ENCODE results near the gene IFFO2. TPM values are rescaled to one million over a fixed set of nuclear protein-coding genes. Genes with fewer than 3 reads are reported as not detected.

IFFO2 gene
- total RNA-seq, 2 donors from 2014 or later: 2.3 to 14.0 TPM

GRCh38 chr1:18962855-18963737 is 6.6 kb upstream of the IFFO2 start:
- Histone ChIP-seq H3K36me3 (no peaks in the 10 kb centered on the region), H3K27ac (no peak overlapping the region), H3K4me3 (no peak overlapping the region), H3K4me1 (no peaks in the 10 kb centered on the region), H3K9me3 (no peaks in the 10 kb centered on the region), H3K27me3 (no peaks in the 10 kb centered on the region)
- no peak for TF ChIP-seq CTCF (IDR thresholded peaks at IDR 0.05)
- no peak for DNase-seq (ENCODE audit: low spot score)

DNA sequence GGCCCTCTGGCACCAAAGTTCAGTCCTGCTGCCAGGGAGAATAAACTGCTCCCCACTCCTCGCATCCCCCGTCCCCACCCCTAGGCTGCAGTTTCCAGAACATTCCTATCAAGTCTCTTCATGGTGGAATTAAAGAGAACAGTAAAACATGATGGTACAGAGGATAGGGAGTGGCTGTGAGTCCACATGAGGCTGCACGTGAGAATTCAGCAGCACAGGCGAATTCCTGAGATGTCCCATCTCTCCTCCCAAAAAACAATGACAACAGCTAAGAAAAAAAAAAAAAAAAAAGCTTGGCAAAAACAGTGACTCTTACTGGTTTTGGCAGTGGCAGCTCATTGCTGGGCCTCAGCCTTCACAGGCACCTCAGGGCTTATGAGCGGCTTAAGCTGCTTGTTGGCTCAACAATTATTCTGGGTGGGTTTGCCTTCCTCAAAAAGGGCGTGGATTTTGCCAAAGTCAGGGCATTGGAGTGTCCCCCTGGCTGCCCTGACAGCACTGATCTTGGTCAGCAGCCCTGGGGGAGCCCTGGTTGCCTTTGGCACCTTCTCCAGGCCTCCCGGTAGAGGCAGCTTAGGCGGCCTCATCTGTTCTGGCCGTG is 5.7 kb upstream of the IFFO2 start:
- no peak for TF ChIP-seq CTCF (IDR thresholded peaks at IDR 0.05)
- Histone ChIP-seq H3K9me3 (no peaks in the 10 kb centered on the region), H3K27ac (peak overlapping the region in 1 of 2 donors; percentile 25), H3K27me3 (no peaks in the 10 kb centered on the region), H3K4me3 (no peak overlapping the region), H3K36me3 (no peaks in the 10 kb centered on the region), H3K4me1 (peaks cover 0 to 2% of the 10 kb centered on the region in 2 donors)
- DNase-seq (ENCODE audit: low spot score): no peak

DNA sequence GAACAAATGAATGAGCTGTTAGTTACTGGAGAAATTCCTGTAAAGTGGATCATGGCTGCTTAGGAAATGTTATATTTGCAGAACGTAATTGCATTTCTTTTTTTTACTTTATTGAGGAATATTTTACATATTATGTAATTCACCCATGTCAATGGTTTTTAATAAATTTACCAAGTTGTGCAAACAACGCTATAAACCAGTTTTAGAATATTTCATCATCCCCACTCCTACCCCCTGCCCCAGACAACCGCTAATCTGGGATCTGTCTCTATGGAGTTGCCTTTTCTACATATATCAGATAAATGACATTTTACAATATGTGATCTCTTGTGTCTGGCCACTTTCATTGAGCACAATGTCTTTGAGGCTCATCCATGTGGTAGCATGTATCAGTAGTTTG is 4.3 kb upstream of the IFFO2 start:
- TF ChIP-seq CTCF (IDR thresholded peaks at IDR 0.05): no peak
- Histone ChIP-seq H3K27ac (no peak overlapping the region), H3K4me3 (no peak overlapping the region), H3K27me3 (no peaks in the 10 kb centered on the region), H3K4me1 (peaks cover 0 to 7% of the 10 kb centered on the region in 2 donors), H3K36me3 (no peaks in the 10 kb centered on the region), H3K9me3 (no peaks in the 10 kb centered on the region)
- no peak for DNase-seq (ENCODE audit: low spot score)

- TF ChIP-seq CTCF (IDR thresholded peaks at IDR 0.05): no peak
- Histone ChIP-seq H3K9me3 (no peaks in the 10 kb centered on the region), H3K36me3 (no peaks in the 10 kb centered on the region), H3K4me1 (peaks cover 0 to 9% of the 10 kb centered on the region in 2 donors), H3K27me3 (no peaks in the 10 kb centered on the region), H3K4me3 (no peak overlapping the region), H3K27ac (no peak overlapping the region)
- no peak for DNase-seq (ENCODE audit: low spot score)
Observed at GRCh38 chr1:18960409-18960808, 3.9 kb upstream of the IFFO2 start.

GRCh38 chr1:18959591-18959990 is 3.1 kb upstream of the IFFO2 start:
- Histone ChIP-seq H3K27ac (no peak overlapping the region), H3K27me3 (no peaks in the 10 kb centered on the region), H3K36me3 (no peaks in the 10 kb centered on the region), H3K4me3 (no peak overlapping the region), H3K4me1 (peaks cover 0 to 17% of the 10 kb centered on the region in 2 donors), H3K9me3 (no peaks in the 10 kb centered on the region)
- TF ChIP-seq CTCF (IDR thresholded peaks at IDR 0.05): no peak
- DNase-seq (ENCODE audit: low spot score): no peak

Measured in right atrium auricular region (tissue), 2 donors.